Measurements from ENCODE around the gene RXFP4. TPM values are rescaled to one million over a fixed set of nuclear protein-coding genes. Genes with fewer than 3 reads are reported as not detected.

Gene RXFP4
- total and polyA plus RNA-seq, 4 donors = not detected

GRCh38 chr1:155990005-155990739, 48.7 kb downstream of the RXFP4 start:
- H3K9me3 ChIP-seq (ENCODE audit: control insufficient read depth in 4 of 4, low read length in 3 of 4) = no peaks in the 10 kb centered on the region
- TF ChIP-seq JUND (IDR thresholded peaks at IDR 0.05) = no peak
- WGBS = 88% methylated on average over 6 of the region's 6 CpGs
- no peak overlapping the region for H3K4me3 ChIP-seq (ENCODE audit: low read depth in 1 of 3, low read length in 3 of 3)
- peak overlapping the region in 1 of 2 donors; percentile 31 for H3K9ac ChIP-seq (ENCODE audit: low read depth in 1 of 2, low read length in 2 of 2)
- no peak for DNase-seq (ENCODE audit: low spot score)
- H3K36me3 ChIP-seq (ENCODE audit: control insufficient read depth in 4 of 4, insufficient read depth in 3 of 4, low read depth in 1 of 4, low read length in 3 of 4) = no peaks in the 10 kb centered on the region
- no peaks in the 10 kb centered on the region for H3K27me3 ChIP-seq (ENCODE audit: control insufficient read depth in 4 of 4, insufficient read depth in 4 of 4, low read length in 3 of 4)
- H3K4me1 ChIP-seq (ENCODE audit: control insufficient read depth in 4 of 4, insufficient read depth in 4 of 4, low read length in 3 of 4) = peaks cover 8 to 21% (median 16%) of the 10 kb centered on the region in 4 donors
- peak overlapping the region; percentile 75 to 76 for H3K27ac ChIP-seq (ENCODE audit: low read depth in 1 of 2, low read length in 2 of 2)

Small RNA genes within 50 kb of the gene (small RNA-seq; reads per million reads assigned to genes)
- not detected for gene MIR6738
- gene RF00015 = not detected
- gene SCARNA4 = not detected
- gene SNORA80E = 20.5 reads per million, percentile 96 among the genes with 10 or more reads in this experiment

Other genes starting within 250 kb of the RXFP4 start
- 10 to 100 TPM; 13.4 to 26.2 TPM for gene GON4L, start 84.4 kb upstream of the RXFP4 start, total RNA-seq
- gene GON4L, start 84.4 kb upstream of the RXFP4 start, polyA plus RNA-seq = 10 to 100 TPM in 1 of 2 donors, 1 to 10 TPM in 1; 5.7 to 18.0 TPM
- 1 to 10 TPM in 1 of 2 donors, under 1 TPM in 1; 0.75 to 1.2 TPM for gene SYT11, start 82.1 kb upstream of the RXFP4 start, total RNA-seq
- under 1 TPM; 0.49 to 0.76 TPM for gene SYT11, start 82.1 kb upstream of the RXFP4 start, polyA plus RNA-seq
- gene RIT1, start 30.3 kb upstream of the RXFP4 start, total RNA-seq = 10 to 100 TPM; 11.3 to 14.3 TPM
- 1 to 10 TPM; 3.1 to 4.9 TPM for gene RIT1, start 30.3 kb upstream of the RXFP4 start, polyA plus RNA-seq
- gene KHDC4, start 7.2 kb upstream of the RXFP4 start, total RNA-seq = 10 to 100 TPM; 18.2 to 32.6 TPM
- gene KHDC4, start 7.2 kb upstream of the RXFP4 start, polyA plus RNA-seq = 10 to 100 TPM in 1 of 2 donors, 1 to 10 TPM in 1; 8.4 to 11.3 TPM
- 10 to 100 TPM; 14.1 to 59.1 TPM for gene ARHGEF2, start 36.9 kb downstream of the RXFP4 start, total RNA-seq
- gene ARHGEF2, start 36.9 kb downstream of the RXFP4 start, polyA plus RNA-seq = 1 to 10 TPM; 3.2 to 6.4 TPM
- gene SSR2, start 79.3 kb downstream of the RXFP4 start, total RNA-seq = 100 to 1,000 TPM; 101 to 264 TPM
- 100 to 1,000 TPM in 1 of 2 donors, 10 to 100 TPM in 1; 93.1 to 245 TPM for gene SSR2, start 79.3 kb downstream of the RXFP4 start, polyA plus RNA-seq
- gene UBQLN4, start 112.2 kb downstream of the RXFP4 start, total RNA-seq = 10 to 100 TPM in 1 of 2 donors, 1 to 10 TPM in 1; 9.2 to 13.5 TPM
- gene UBQLN4, start 112.2 kb downstream of the RXFP4 start, polyA plus RNA-seq = 10 to 100 TPM in 1 of 2 donors, 1 to 10 TPM in 1; 7.4 to 17.8 TPM
- gene LAMTOR2, start 113.1 kb downstream of the RXFP4 start, total RNA-seq = 10 to 100 TPM; 30.4 to 42.9 TPM
- gene LAMTOR2, start 113.1 kb downstream of the RXFP4 start, polyA plus RNA-seq = 100 to 1,000 TPM; 115 to 152 TPM
- 1 to 10 TPM in 1 of 2 donors, under 1 TPM in 1; 0.67 to 1.0 TPM for gene RAB25, start 119.5 kb downstream of the RXFP4 start, total RNA-seq
- gene RAB25, start 119.5 kb downstream of the RXFP4 start, polyA plus RNA-seq = 1 to 10 TPM in 1 of 2 donors, under 1 TPM in 1; 0.82 to 2.0 TPM
- gene MEX3A, start 140.8 kb downstream of the RXFP4 start, total RNA-seq = 1 to 10 TPM; 1.3 TPM
- under 1 TPM; 0.52 to 0.56 TPM for gene MEX3A, start 140.8 kb downstream of the RXFP4 start, polyA plus RNA-seq
- gene LMNA, start 173.1 kb downstream of the RXFP4 start, total RNA-seq = 100 to 1,000 TPM in 1 of 2 donors, 10 to 100 TPM in 1; 89.4 to 160 TPM
- 100 to 1,000 TPM in 1 of 2 donors, 10 to 100 TPM in 1; 60.4 to 105 TPM for gene LMNA, start 173.1 kb downstream of the RXFP4 start, polyA plus RNA-seq
- 1 to 10 TPM; 2.3 to 3.5 TPM for gene SEMA4A, start 211.9 kb downstream of the RXFP4 start, total RNA-seq
- 1 to 10 TPM; 1.1 to 1.2 TPM for gene SEMA4A, start 211.9 kb downstream of the RXFP4 start, polyA plus RNA-seq

All from liver (tissue), 10 donors.